Activated naive CD8-positive, alpha-beta T cell treated with anti-CD3 and anti-CD28 coated beads, Interleukin-2, amount 50 U/mL, for 24 hours (primary cell): ENCODE data around the gene S100A6.

Experiments
- ATAC-seq: fragments of 150-1000 bp; cut with Tn5 transposase; one replicate; pipeline ENCODE4 v1.10.0; 2021
- DNase-seq: peaks from one replicate; pipeline ENCODE4 v3.0.0; 2021
- H3K27ac Mint-ChIP-seq: one replicate; pipeline ENCODE4 v1.8.0; 2021; ENCODE audit warnings: mild to moderate bottlenecking, mixed read lengths
- H3K27me3 Mint-ChIP-seq: one replicate; pipeline ENCODE4 v1.8.0; 2021; ENCODE audit warnings: mixed read lengths
- H3K36me3 Mint-ChIP-seq: one replicate; pipeline ENCODE4 v1.8.0; 2021; ENCODE audit warnings: low read depth, mixed read lengths
- H3K4me1 Mint-ChIP-seq: one replicate; pipeline ENCODE4 v1.8.0; 2021; ENCODE audit warnings: mixed read lengths
- H3K4me3 Mint-ChIP-seq: one replicate; pipeline ENCODE4 v1.8.0; 2021; ENCODE audit warnings: mild to moderate bottlenecking, moderate library complexity, mixed read lengths
- H3K9me3 Mint-ChIP-seq: one replicate; pipeline ENCODE4 v1.8.0; 2021; ENCODE audit warnings: mixed read lengths

The S100A6 gene

GRCh38 chr1:153553830-153554541 is 18.2 kb upstream of the S100A6 start:
- no peak overlapping the region for H3K4me3 Mint-ChIP-seq
- no peak for DNase-seq
- H3K27me3 Mint-ChIP-seq: no peaks in the 10 kb centered on the region
- H3K27ac Mint-ChIP-seq: no peak overlapping the region
- no peaks in the 10 kb centered on the region for H3K4me1 Mint-ChIP-seq
- no peak for ATAC-seq
- H3K9me3 Mint-ChIP-seq: no peaks in the 10 kb centered on the region
- H3K36me3 Mint-ChIP-seq: no peaks in the 10 kb centered on the region

- Mint-ChIP-seq H3K4me1 (peaks cover 6% of the 10 kb centered on the region), H3K9me3 (no peaks in the 10 kb centered on the region), H3K4me3 (no peak overlapping the region), H3K27ac (no peak overlapping the region), H3K27me3 (no peaks in the 10 kb centered on the region), H3K36me3 (no peaks in the 10 kb centered on the region)
- ATAC-seq (no peak), DNase-seq (no peak)
Observed at GRCh38 chr1:153553096-153553495, 17.3 kb upstream of the S100A6 start.

- H3K27ac Mint-ChIP-seq: no peak overlapping the region
- H3K9me3 Mint-ChIP-seq: no peaks in the 10 kb centered on the region
- no peak overlapping the region for H3K4me3 Mint-ChIP-seq
- H3K4me1 Mint-ChIP-seq: peaks cover 6% of the 10 kb centered on the region
- DNase-seq (no peak), ATAC-seq (no peak)
- H3K36me3 Mint-ChIP-seq: no peaks in the 10 kb centered on the region
- H3K27me3 Mint-ChIP-seq: no peaks in the 10 kb centered on the region
Observed at GRCh38 chr1:153552335-153552734, 16.5 kb upstream of the S100A6 start.

GRCh38 chr1:153550827-153551500 is 15.2 kb upstream of the S100A6 start:
- H3K27me3 Mint-ChIP-seq: no peaks in the 10 kb centered on the region
- no peak overlapping the region for H3K27ac Mint-ChIP-seq
- peaks cover 13% of the 10 kb centered on the region for H3K4me1 Mint-ChIP-seq
- no peaks in the 10 kb centered on the region for H3K9me3 Mint-ChIP-seq
- no peak overlapping the region for H3K4me3 Mint-ChIP-seq
- DNase-seq: no peak
- ATAC-seq: no peak
- no peaks in the 10 kb centered on the region for H3K36me3 Mint-ChIP-seq

- Mint-ChIP-seq H3K4me1 (peaks cover 19% of the 10 kb centered on the region), H3K27ac (no peak overlapping the region), H3K36me3 (no peaks in the 10 kb centered on the region), H3K9me3 (no peaks in the 10 kb centered on the region), H3K4me3 (no peak overlapping the region), H3K27me3 (no peaks in the 10 kb centered on the region)
- ATAC-seq: no peak
- DNase-seq: no peak
Observed at GRCh38 chr1:153550398-153550758, 14.6 kb upstream of the S100A6 start.

- no peak overlapping the region for H3K4me3 Mint-ChIP-seq
- DNase-seq (no peak), ATAC-seq (no peak)
- H3K27ac Mint-ChIP-seq: no peak overlapping the region
- peaks cover 24% of the 10 kb centered on the region for H3K4me1 Mint-ChIP-seq
- H3K27me3 Mint-ChIP-seq: no peaks in the 10 kb centered on the region
- H3K9me3 Mint-ChIP-seq: no peaks in the 10 kb centered on the region
- peaks cover 1% of the 10 kb centered on the region for H3K36me3 Mint-ChIP-seq
Observed at GRCh38 chr1:153549741-153550397, 14.1 kb upstream of the S100A6 start.

- ATAC-seq (no peak), DNase-seq (no peak)
- H3K4me3 Mint-ChIP-seq: no peak within 1 kb of the TSS
- H3K36me3 Mint-ChIP-seq: peaks cover 7% of the 10 kb centered on the region
- H3K27ac Mint-ChIP-seq: no peak within 1 kb of the TSS
- no peaks in the 10 kb centered on the region for H3K9me3 Mint-ChIP-seq
- H3K27me3 Mint-ChIP-seq: no peaks in the 10 kb centered on the region
- H3K4me1 Mint-ChIP-seq: peaks cover 33% of the 10 kb centered on the region
Observed at GRCh38 chr1:153548722-153549688, 13.2 kb upstream of the S100A6 start, which contains the start of gene S100A3. TSS of gene S100A3 (minus strand) at chr1:153549258. CDS start at chr1:153548485, 773 bp downstream.

GRCh38 chr1:153547560-153548551 is 12.1 kb upstream of the S100A6 start:
- Mint-ChIP-seq H3K27me3 (no peaks in the 10 kb centered on the region), H3K4me1 (peaks cover 45% of the 10 kb centered on the region), H3K36me3 (peaks cover 12% of the 10 kb centered on the region), H3K9me3 (no peaks in the 10 kb centered on the region), H3K27ac (no peak overlapping the region), H3K4me3 (no peak overlapping the region)
- DNase-seq: no peak
- no peak for ATAC-seq

- Mint-ChIP-seq H3K9me3 (no peaks in the 10 kb centered on the region), H3K4me1 (peaks cover 53% of the 10 kb centered on the region), H3K36me3 (peaks cover 12% of the 10 kb centered on the region), H3K27ac (no peak overlapping the region), H3K4me3 (no peak overlapping the region), H3K27me3 (no peaks in the 10 kb centered on the region)
- no peak for ATAC-seq
- no peak for DNase-seq
Observed at GRCh38 chr1:153546796-153547559, 11.2 kb upstream of the S100A6 start.

GRCh38 chr1:153546371-153546770 is 10.6 kb upstream of the S100A6 start:
- H3K27ac Mint-ChIP-seq: peak overlapping the region; percentile 95
- no peak for ATAC-seq
- no peak overlapping the region for H3K4me3 Mint-ChIP-seq
- H3K36me3 Mint-ChIP-seq: peaks cover 12% of the 10 kb centered on the region
- no peaks in the 10 kb centered on the region for H3K27me3 Mint-ChIP-seq
- H3K9me3 Mint-ChIP-seq: no peaks in the 10 kb centered on the region
- no peak for DNase-seq
- peaks cover 59% of the 10 kb centered on the region for H3K4me1 Mint-ChIP-seq

GRCh38 chr1:153545067-153546055 is 9.6 kb upstream of the S100A6 start, which contains the start of gene S100A4:
TSS of gene S100A4 (minus strand) at chr1:153545806. CDS start at chr1:153544794, 1,012 bp downstream.
- no peaks in the 10 kb centered on the region for H3K9me3 Mint-ChIP-seq
- no peaks in the 10 kb centered on the region for H3K27me3 Mint-ChIP-seq
- DNase-seq: peak; percentile 94
- peak within 1 kb of the TSS; percentile 86 for H3K4me3 Mint-ChIP-seq
- peaks cover 70% of the 10 kb centered on the region for H3K4me1 Mint-ChIP-seq
- peak within 1 kb of the TSS; percentile 95 for H3K27ac Mint-ChIP-seq
- H3K36me3 Mint-ChIP-seq: peaks cover 12% of the 10 kb centered on the region
- peak; percentile 82 for ATAC-seq
